ENCODE data around the gene SLC13A4.
A peak's percentile ranks its signal among the peaks of the same experiment; 100 is the strongest.
"Not testable (repeated sequence)": the region's sequence is repeated elsewhere in the genome, so short reads cannot be mapped to it uniquely, and the experiment has no call there.

SLC13A4 gene

GRCh38 chr7:135665042-135665441 is 62.9 kb downstream of the SLC13A4 start:
- DNase-seq (ENCODE audit: low read depth in 2 of 2): no peak

GRCh38 chr7:135664046-135664589 is 63.9 kb downstream of the SLC13A4 start:
- no peak for DNase-seq (ENCODE audit: low read depth in 2 of 2)

DNA sequence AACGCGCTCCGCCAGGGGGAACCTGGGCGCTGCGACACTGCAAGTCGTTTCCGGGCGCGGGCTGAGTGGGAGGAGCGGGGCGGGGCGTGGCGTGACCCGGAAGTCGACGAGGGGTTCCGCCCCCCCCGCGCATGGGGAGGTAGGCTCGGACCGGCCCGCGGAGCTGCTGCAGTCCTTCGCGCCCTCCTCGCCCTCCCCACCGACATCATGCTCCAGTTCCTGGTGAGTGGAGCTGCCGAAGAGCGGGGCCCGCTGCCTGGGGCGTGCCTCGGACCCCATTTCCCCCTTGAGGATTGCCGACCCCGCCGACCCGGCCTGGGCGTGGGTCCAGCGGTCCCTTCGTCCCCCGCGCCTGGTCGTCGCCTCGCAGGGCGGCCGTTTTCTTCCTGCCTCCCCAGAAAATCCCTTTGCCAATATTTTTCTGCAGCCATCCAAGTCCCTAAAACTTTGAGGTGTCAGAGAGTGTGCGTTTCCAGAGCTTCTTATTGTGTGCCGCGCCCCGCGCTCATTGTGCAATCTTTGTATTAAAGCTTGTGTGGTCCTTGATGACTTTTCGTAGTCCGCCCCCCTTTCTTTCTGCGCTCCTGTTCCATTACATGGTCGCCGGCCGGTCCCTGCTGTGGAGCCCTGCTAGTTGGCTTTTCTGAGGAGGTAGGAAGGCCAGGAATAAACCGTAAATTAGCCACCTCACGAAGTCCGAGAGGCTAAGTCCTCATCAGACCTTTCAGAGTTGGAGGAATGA is 65.4 kb downstream of the SLC13A4 start, which contains the start of gene STMP1:
Gene STMP1, plus strand, starts transcription at position 142 of the 742 bp plus-strand sequence.
- peak; percentile 93 to 94 for DNase-seq (ENCODE audit: low read depth in 2 of 2)

- no peak for DNase-seq (ENCODE audit: low read depth in 2 of 2)
Observed at GRCh38 chr7:135662123-135662372, 65.9 kb downstream of the SLC13A4 start.

GRCh38 chr7:135661311-135662122 is 66.5 kb downstream of the SLC13A4 start:
- no peak for DNase-seq (ENCODE audit: low read depth in 2 of 2)

DNA sequence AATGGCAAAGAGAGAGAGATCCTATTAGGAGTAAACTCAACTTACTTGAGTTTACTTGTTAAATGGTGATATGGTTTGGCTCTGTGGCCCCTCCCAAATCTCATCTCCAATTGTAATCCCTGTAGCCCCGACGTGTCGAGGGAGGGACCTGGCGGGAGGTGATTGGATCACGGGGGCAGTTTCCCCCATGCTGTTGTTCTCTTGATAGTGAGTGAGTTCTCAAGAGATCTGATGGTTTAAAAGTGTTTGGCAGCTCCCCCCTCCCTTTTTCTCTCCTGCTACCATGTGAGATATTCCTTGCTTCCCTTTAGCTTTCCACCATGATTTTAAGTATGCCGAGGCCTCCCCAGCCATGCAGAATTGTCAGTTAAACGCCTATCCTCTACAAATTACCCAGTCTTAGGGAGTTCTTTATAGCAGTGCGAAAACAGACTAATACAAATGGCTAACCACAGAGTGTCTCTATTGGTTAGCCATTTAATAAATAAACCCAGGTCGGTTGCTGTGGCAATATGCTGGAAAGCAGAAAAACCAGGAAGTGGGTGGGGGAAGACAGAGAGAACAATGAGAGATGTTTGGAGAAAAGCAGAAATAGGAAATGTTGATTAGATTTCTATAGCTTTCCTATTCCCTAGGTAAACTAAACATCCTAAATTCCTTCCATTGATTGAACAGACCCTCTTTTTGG is 68.7 kb downstream of the SLC13A4 start:
- no peak for DNase-seq (ENCODE audit: low read depth in 2 of 2)

GRCh38 chr7:135658564-135658963 is 69.4 kb downstream of the SLC13A4 start:
- no peak for DNase-seq (ENCODE audit: low read depth in 2 of 2)

DNA sequence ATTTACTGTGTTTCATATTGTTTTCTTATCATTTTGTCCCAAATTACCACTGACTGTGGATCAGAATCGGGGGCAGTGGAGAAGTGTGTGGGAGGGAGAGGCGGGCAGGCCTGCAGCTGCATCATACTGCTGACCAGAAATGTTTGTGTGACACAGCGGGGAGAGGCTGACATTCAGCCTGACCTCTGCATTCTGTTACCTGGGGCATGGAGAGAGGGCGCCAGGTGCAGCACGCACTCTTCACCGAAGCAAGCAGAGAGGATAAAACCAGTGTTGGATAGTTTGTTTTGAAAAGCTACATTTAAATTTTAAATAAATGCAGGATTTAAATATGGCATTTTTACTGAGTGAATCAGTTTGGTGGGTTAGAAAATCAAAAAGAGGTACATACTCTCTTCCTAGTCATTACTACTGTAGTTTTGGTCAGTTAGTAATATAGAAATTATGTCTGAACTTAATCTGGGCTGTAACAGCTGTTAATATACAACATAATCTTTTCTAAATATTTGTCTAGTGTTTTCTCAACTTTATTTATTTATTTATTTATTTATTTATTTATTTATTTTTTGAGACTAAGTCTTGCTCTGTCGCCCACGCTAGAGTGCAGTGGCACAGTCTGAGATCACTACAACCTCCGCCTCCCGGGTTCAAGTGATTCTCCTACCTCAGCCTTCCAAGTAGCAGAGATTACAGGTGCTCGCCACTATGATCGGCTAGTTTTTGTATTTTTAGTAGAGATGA is 74.5 kb downstream of the SLC13A4 start:
- DNase-seq (ENCODE audit: low read depth in 2 of 2): no peak

GRCh38 chr7:135650831-135651573 is 77.0 kb downstream of the SLC13A4 start:
- DNase-seq (ENCODE audit: low read depth in 2 of 2): no peak

DNA sequence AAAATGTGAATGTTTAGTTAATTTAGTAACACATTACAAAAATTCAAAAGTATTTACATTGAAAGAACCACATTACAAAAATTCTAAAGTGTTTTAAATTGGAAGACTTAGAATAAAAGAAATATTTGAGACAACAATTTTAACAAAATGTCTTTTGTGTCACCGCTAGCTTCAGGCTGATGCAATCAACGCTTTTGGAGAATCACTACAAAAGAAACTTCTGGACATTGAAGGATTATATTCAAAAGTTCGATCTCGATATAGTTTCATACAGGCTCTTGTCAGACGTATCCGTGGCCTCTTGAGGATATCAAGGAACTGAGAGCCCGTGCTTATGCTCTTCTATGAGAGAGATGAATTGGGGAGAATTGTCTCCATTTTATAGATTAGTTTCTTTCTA is 79.8 kb downstream of the SLC13A4 start:
- DNase-seq (ENCODE audit: low read depth in 2 of 2): no peak

DNA sequence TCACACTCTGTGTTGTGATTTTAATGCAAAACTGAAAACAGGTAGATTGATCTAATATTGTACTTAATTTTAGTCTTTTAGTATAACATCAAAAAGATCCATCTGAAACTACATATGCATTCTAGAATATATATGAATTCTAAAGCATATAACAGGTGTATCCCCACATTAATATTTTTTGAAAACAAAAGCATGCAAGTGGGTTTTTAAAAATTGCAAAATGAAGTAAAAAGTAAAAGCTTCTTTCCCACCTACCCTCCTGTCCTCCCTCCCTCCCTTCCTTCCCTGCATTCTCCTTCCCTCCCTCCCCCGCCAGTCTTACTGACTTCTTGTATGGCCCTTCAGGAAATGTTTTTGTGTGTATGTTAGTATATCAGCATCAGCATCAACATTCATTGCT is 80.2 kb downstream of the SLC13A4 start:
- no peak for DNase-seq (ENCODE audit: low read depth in 2 of 2)

DNA sequence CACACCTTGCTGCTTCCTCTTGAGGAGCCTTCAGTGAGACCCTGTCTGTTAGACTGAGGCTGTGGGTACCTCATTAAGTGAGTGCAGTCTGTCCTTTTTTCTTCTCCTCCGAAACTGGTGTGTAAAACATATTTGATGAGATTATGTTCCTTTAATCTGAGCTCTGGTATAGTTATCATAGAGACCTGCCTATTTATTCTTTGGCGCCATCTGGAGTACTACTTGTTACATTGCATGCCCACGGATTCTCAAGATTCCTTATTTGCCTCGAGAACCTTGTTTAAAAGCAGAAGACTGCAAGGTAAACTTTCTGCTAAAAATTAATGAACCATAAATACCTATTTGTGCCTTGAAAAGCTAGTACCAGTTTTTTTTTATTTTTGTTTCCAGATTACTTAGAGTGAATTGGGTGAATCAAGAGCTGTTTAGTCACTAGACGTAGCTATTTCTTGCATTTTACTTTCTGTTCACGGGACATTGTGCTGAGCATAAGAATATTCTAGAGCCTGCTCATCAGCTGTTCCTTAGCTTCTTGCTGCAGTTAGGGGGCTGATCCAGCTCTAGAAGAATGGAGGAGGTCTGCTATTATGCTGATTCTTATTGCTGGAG is 82.6 kb downstream of the SLC13A4 start:
- no peak for DNase-seq (ENCODE audit: low read depth in 2 of 2)

DNA sequence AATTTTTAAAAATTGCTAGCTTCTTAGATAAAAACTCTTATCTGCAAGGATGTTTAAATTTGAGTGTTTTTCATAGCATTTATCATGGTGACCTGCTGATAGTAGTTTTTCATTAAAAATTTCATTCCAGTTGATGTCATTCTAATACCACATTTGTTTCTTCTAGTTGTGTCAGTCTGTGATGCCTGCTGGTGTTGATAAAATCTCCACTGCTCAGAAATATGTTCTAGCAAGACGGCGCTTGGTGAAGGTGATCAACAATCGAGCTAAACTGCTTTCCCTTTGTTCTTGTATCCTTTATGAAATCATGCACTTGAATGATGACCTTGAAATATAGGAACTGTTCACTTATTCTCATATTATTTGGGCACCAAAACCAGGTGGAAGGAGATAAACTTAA is 83.3 kb downstream of the SLC13A4 start:
- no peak for DNase-seq (ENCODE audit: low read depth in 2 of 2)

- no peak for DNase-seq (ENCODE audit: low read depth in 2 of 2)
Observed at GRCh38 chr7:135644154-135644553, 83.8 kb downstream of the SLC13A4 start.

GRCh38 chr7:135639690-135640089 is 88.3 kb downstream of the SLC13A4 start:
- DNase-seq (ENCODE audit: low read depth in 2 of 2): not testable (repeated sequence)

GRCh38 chr7:135634191-135634878 is 93.7 kb downstream of the SLC13A4 start:
- no peak for DNase-seq (ENCODE audit: low read depth in 2 of 2)
